Measurements from ENCODE around the gene WNT3A.

DNA sequence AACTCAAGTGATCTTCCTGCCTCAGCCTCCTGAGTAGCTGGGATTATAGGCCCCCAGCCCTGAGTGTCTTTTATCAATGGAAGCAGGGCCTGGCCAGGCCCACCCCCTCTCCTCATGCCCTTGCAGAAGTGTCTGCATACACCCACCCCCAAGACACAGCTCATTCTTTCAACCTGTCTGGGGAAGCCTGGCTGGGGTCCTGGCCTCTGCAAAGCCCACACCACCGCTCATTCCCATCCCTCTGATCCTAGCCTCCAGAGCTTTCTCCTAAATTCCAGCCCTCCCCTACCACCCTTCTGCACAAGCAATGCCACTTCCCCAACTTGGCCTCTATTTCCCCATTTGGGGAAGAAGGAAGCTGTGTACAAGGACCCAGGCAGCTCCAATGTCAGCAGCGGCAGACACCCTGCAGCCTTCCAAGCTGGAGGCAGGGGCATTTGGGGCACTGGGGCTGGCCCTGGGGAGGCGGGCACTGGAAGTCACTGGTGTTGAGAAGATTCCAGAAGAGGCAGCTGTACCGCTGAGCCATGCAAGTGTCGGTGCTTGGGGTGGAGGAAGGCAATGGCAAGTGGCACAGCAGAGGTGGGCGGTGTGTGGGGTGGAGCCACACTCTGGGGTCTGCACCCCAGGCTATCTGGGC, 42.0 kb downstream of the WNT3A start:
- no peak for TF ChIP-seq EP300 (IDR thresholded peaks at IDR 0.05; ENCODE audit: borderline replicate concordance in 1 of 2, low read depth in 1 of 2, low read length in 1 of 2)
- TF ChIP-seq, protein P1, sequence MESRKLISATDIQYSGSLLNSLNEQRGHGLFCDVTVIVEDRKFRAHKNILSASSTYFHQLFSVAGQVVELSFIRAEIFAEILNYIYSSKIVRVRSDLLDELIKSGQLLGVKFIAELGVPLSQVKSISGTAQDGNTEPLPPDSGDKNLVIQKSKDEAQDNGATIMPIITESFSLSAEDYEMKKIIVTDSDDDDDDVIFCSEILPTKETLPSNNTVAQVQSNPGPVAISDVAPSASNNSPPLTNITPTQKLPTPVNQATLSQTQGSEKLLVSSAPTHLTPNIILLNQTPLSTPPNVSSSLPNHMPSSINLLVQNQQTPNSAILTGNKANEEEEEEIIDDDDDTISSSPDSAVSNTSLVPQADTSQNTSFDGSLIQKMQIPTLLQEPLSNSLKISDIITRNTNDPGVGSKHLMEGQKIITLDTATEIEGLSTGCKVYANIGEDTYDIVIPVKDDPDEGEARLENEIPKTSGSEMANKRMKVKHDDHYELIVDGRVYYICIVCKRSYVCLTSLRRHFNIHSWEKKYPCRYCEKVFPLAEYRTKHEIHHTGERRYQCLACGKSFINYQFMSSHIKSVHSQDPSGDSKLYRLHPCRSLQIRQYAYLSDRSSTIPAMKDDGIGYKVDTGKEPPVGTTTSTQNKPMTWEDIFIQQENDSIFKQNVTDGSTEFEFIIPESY (IDR thresholded peaks at IDR 0.05; ENCODE audit: borderline replicate concordance, low read depth), result no peak
- no peak for TF ChIP-seq MEF2A (IDR thresholded peaks at IDR 0.05; ENCODE audit: borderline replicate concordance, low read depth)
- no peak for TF ChIP-seq FOSL2 (IDR thresholded peaks at IDR 0.05; ENCODE audit: borderline replicate concordance, low read depth)
- TF ChIP-seq, protein P2, sequence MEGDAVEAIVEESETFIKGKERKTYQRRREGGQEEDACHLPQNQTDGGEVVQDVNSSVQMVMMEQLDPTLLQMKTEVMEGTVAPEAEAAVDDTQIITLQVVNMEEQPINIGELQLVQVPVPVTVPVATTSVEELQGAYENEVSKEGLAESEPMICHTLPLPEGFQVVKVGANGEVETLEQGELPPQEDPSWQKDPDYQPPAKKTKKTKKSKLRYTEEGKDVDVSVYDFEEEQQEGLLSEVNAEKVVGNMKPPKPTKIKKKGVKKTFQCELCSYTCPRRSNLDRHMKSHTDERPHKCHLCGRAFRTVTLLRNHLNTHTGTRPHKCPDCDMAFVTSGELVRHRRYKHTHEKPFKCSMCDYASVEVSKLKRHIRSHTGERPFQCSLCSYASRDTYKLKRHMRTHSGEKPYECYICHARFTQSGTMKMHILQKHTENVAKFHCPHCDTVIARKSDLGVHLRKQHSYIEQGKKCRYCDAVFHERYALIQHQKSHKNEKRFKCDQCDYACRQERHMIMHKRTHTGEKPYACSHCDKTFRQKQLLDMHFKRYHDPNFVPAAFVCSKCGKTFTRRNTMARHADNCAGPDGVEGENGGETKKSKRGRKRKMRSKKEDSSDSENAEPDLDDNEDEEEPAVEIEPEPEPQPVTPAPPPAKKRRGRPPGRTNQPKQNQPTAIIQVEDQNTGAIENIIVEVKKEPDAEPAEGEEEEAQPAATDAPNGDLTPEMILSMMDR (IDR thresholded peaks at IDR 0.05), result no peak
- no peak for TF ChIP-seq RAD21 (IDR thresholded peaks at IDR 0.05; ENCODE audit: low read length)
- TF ChIP-seq EZH2phosphoT487 (IDR thresholded peaks at IDR 0.05; ENCODE audit: borderline replicate concordance, low read depth), result no peak

Measured in SK-N-SH (cell line).